ENCODE data around the gene KATNAL1.

The KATNAL1 gene

GRCh38 chr13:30325668-30326067 lies 18.3 kb upstream of the KATNAL1 start:
- DNase-seq (ENCODE audit: low read depth, low spot score), result no peak
- no peak for TF ChIP-seq CTCF (IDR thresholded peaks at IDR 0.05; ENCODE audit: insufficient read depth, low read length, missing control alignments)
- no peak overlapping the region for H3K4me3 ChIP-seq (ENCODE audit: low read depth, low read length)
- CTCF ChIA-PET, result interaction anchor here (1.6 kb wide), 1 partner anchor 10 kb away, joined by 4 read pairs; no protein-coding TSS in a partner anchor
- POLR2A ChIA-PET, result no interaction called here

- no peak overlapping the region for H3K4me3 ChIP-seq (ENCODE audit: low read depth, low read length)
- CTCF ChIA-PET, result interaction anchor here (1.6 kb wide), 1 partner anchor 11 kb away, joined by 6 read pairs; no protein-coding TSS in a partner anchor
- POLR2A ChIA-PET, result no interaction called here
- DNase-seq (ENCODE audit: low read depth, low spot score), result no peak
- TF ChIP-seq CTCF (IDR thresholded peaks at IDR 0.05; ENCODE audit: insufficient read depth, low read length, missing control alignments), result no peak
Observed at GRCh38 chr13:30323524-30323923, 16.2 kb upstream of the KATNAL1 start.

GRCh38 chr13:30322428-30322827 lies 15.1 kb upstream of the KATNAL1 start:
- CTCF ChIA-PET, result interaction anchor here (1.4 to 1.6 kb wide), 2 partner anchors 10 to 14 kb away, joined by 3 to 6 read pairs; no protein-coding TSS in a partner anchor
- TF ChIP-seq CTCF (IDR thresholded peaks at IDR 0.05; ENCODE audit: insufficient read depth, low read length, missing control alignments), result no peak
- DNase-seq (ENCODE audit: low read depth, low spot score), result no peak
- POLR2A ChIA-PET, result no interaction called here
- no peak overlapping the region for H3K4me3 ChIP-seq (ENCODE audit: low read depth, low read length)

GRCh38 chr13:30321256-30321655 lies 13.9 kb upstream of the KATNAL1 start:
- POLR2A ChIA-PET, result no interaction called here
- DNase-seq (ENCODE audit: low read depth, low spot score), result no peak
- TF ChIP-seq CTCF (IDR thresholded peaks at IDR 0.05; ENCODE audit: insufficient read depth, low read length, missing control alignments), result no peak
- H3K4me3 ChIP-seq (ENCODE audit: low read depth, low read length), result no peak overlapping the region
- CTCF ChIA-PET, result interaction anchor here (1.4 kb wide), 1 partner anchor 13 kb away, joined by 3 read pairs; no protein-coding TSS in a partner anchor

- TF ChIP-seq CTCF (IDR thresholded peaks at IDR 0.05; ENCODE audit: insufficient read depth, low read length, missing control alignments), result no peak
- no peak for DNase-seq (ENCODE audit: low read depth, low spot score)
- ChIA-PET POLR2A (no interaction called here), CTCF (interaction anchor here (0.8 kb wide), 1 partner anchor 9 kb away, joined by 3 read pairs; no protein-coding TSS in a partner anchor)
- H3K4me3 ChIP-seq (ENCODE audit: low read depth, low read length), result no peak overlapping the region
Observed at GRCh38 chr13:30319655-30320054, 12.3 kb upstream of the KATNAL1 start.

- ChIA-PET POLR2A (no interaction called here), CTCF (interaction anchor here (0.8 kb wide), 1 partner anchor 9 kb away, joined by 3 read pairs; no protein-coding TSS in a partner anchor)
- no peak overlapping the region for H3K4me3 ChIP-seq (ENCODE audit: low read depth, low read length)
- TF ChIP-seq CTCF (IDR thresholded peaks at IDR 0.05; ENCODE audit: insufficient read depth, low read length, missing control alignments), result no peak
- no peak for DNase-seq (ENCODE audit: low read depth, low spot score)
Observed at GRCh38 chr13:30319130-30319529, 11.8 kb upstream of the KATNAL1 start.
